Vagina (tissue), 2 donors: ENCODE results near the gene COX6A2. TPM values are rescaled to one million over a fixed set of nuclear protein-coding genes. Genes with fewer than 3 reads are reported as not detected.
A peak's percentile ranks its signal among the peaks of the same experiment; 100 is the strongest.

Experiments
- DNase-seq, 2 donors: peaks; one replicate each; pipeline ENCODE4 v3.0.0-alpha.2; 2017; ENCODE audit errors: extremely low spot score in 2 of 2
- H3K27ac ChIP-seq: fragments of 200-600 bp; sonication (generic); one replicate; pipeline ENCODE4 v1.5.1; 2019
- H3K27me3 ChIP-seq: fragments of 200-600 bp; sonication (generic); one replicate; pipeline ENCODE4 v1.5.1; 2019
- H3K36me3 ChIP-seq, 2 donors: fragments of 200-600 bp; sonication (generic); one replicate each; pipeline ENCODE4 v1.5.1; 2017 to 2019
- H3K4me1 ChIP-seq: fragments of 200-600 bp; sonication (generic); one replicate; pipeline ENCODE4 v1.5.1; 2019
- H3K4me3 ChIP-seq, 2 donors: fragments of 200-600 bp; sonication (generic); 1 replicate in 1 of 2; 2 replicates in 1 of 2; pipeline ENCODE4 v1.5.1; 2016 to 2019
- H3K9me3 ChIP-seq: fragments of 200-600 bp; sonication (generic); one replicate; pipeline ENCODE4 v1.5.1; 2019
- CTCF ChIP-seq, 3 experiments: fragments of 450-650 bp in 2 of 3; fragments of 200-600 bp in 1 of 3; sonication (generic) in 1 of 3; IDR thresholded peaks; one replicate each; pipeline ENCODE4 v1.5.1; 2017 to 2019; ENCODE audit warnings: antibody characterized with exemption in 3 of 3, mild to moderate bottlenecking in 2 of 3, moderate library complexity in 2 of 3
- POLR2A ChIP-seq, 2 donors: fragments of 450-650 bp; IDR thresholded peaks; one replicate each; pipeline ENCODE4 v1.6.1; 2017; ENCODE audit warnings: antibody characterized with exemption in 2 of 2, mild to moderate bottlenecking in 2 of 2, moderate library complexity in 2 of 2
- POLR2AphosphoS5 ChIP-seq, 2 donors: sonication (generic); formaldehyde crosslinking; IDR thresholded peaks; one replicate each; pipeline ENCODE4 v1.9.0; 2017; ENCODE audit warnings: antibody characterized with exemption in 2 of 2, mild to moderate bottlenecking in 2 of 2, low read depth in 1 of 2; ENCODE audit not compliant: insufficient read depth in 1 of 2
- intact Hi-C: fragments of 100-400 bp; cut with DNase I; formaldehyde crosslinking; loops from one replicate; pipeline ENCODE4 v1.15.1; 2023
- total RNA-seq: library from RNA; depleted of rRNA; stranded (reverse); fragments of >200 nt; gene quantifications from one replicate; pipeline ENCODE4 v1.2.3, GENCODE V29; 2016

COX6A2 gene
- total RNA-seq, 1 donor from 2014 or later, result not detected

- intact Hi-C loops, result no loop called here
- TF ChIP-seq POLR2AphosphoS5 (IDR thresholded peaks at IDR 0.05; ENCODE audit: insufficient read depth in 1 of 2, low read depth in 1 of 2) (no peak), POLR2A (IDR thresholded peaks at IDR 0.05) (no peak), CTCF (IDR thresholded peaks at IDR 0.05) (no peak)
- Histone ChIP-seq H3K27ac (no peak overlapping the region), H3K36me3 (no peaks in the 10 kb centered on the region), H3K27me3 (no peaks in the 10 kb centered on the region), H3K4me3 (no peak overlapping the region), H3K4me1 (peaks cover 5% of the 10 kb centered on the region), H3K9me3 (no peaks in the 10 kb centered on the region)
- DNase-seq, result no peak
These were observed 583 bp upstream of the COX6A2 start for GRCh38 chr16:31428638-31429247.

- Histone ChIP-seq H3K9me3 (no peaks in the 10 kb centered on the region), H3K27me3 (no peaks in the 10 kb centered on the region), H3K4me1 (peaks cover 5% of the 10 kb centered on the region), H3K4me3 (peak overlapping the region; percentile 39 to 48), H3K27ac (no peak overlapping the region), H3K36me3 (no peaks in the 10 kb centered on the region)
- intact Hi-C loops, result no loop called here
- DNase-seq, result no peak
- TF ChIP-seq POLR2A (IDR thresholded peaks at IDR 0.05) (no peak), POLR2AphosphoS5 (IDR thresholded peaks at IDR 0.05; ENCODE audit: insufficient read depth in 1 of 2, low read depth in 1 of 2) (no peak), CTCF (IDR thresholded peaks at IDR 0.05) (no peak)
These were observed 500 bp downstream of the COX6A2 start for GRCh38 chr16:31427441-31428278.

GRCh38 chr16:31423801-31424200 is 4.4 kb downstream of the COX6A2 start:
- Histone ChIP-seq H3K27ac (no peak overlapping the region), H3K4me1 (peaks cover 5% of the 10 kb centered on the region), H3K27me3 (no peaks in the 10 kb centered on the region), H3K36me3 (no peaks in the 10 kb centered on the region), H3K9me3 (no peaks in the 10 kb centered on the region), H3K4me3 (no peak overlapping the region)
- intact Hi-C loops, result no loop called here
- no peak for DNase-seq
- TF ChIP-seq POLR2AphosphoS5 (IDR thresholded peaks at IDR 0.05; ENCODE audit: insufficient read depth in 1 of 2, low read depth in 1 of 2), result no peak
- no peak for TF ChIP-seq CTCF (IDR thresholded peaks at IDR 0.05)
- TF ChIP-seq POLR2A (IDR thresholded peaks at IDR 0.05), result no peak

GRCh38 chr16:31423241-31423640 is 4.9 kb downstream of the COX6A2 start:
- no peak overlapping the region for H3K27ac ChIP-seq
- intact Hi-C loops, result no loop called here
- H3K9me3 ChIP-seq, result no peaks in the 10 kb centered on the region
- H3K27me3 ChIP-seq, result no peaks in the 10 kb centered on the region
- no peak for TF ChIP-seq POLR2A (IDR thresholded peaks at IDR 0.05)
- TF ChIP-seq POLR2AphosphoS5 (IDR thresholded peaks at IDR 0.05; ENCODE audit: insufficient read depth in 1 of 2, low read depth in 1 of 2), result no peak
- no peak for TF ChIP-seq CTCF (IDR thresholded peaks at IDR 0.05)
- no peak for DNase-seq
- no peaks in the 10 kb centered on the region for H3K36me3 ChIP-seq
- H3K4me1 ChIP-seq, result peaks cover 5% of the 10 kb centered on the region
- no peak overlapping the region for H3K4me3 ChIP-seq

GRCh38 chr16:31421587-31421986 is 6.6 kb downstream of the COX6A2 start:
- no peak overlapping the region for H3K27ac ChIP-seq
- H3K9me3 ChIP-seq, result no peaks in the 10 kb centered on the region
- H3K4me3 ChIP-seq, result no peak overlapping the region
- DNase-seq, result no peak
- no peaks in the 10 kb centered on the region for H3K36me3 ChIP-seq
- no peaks in the 10 kb centered on the region for H3K4me1 ChIP-seq
- no peak for TF ChIP-seq POLR2A (IDR thresholded peaks at IDR 0.05)
- H3K27me3 ChIP-seq, result no peaks in the 10 kb centered on the region
- intact Hi-C loops, result no loop called here
